HepG2 (cell line): ENCODE measurements around the gene AKAP14. TPM values are rescaled to one million over a fixed set of nuclear protein-coding genes. Genes with fewer than 3 reads are reported as not detected.

Experiments
- ATAC-seq: fragments of 200-7000 bp; cut with Tn5 transposase; 3 replicates; pipeline ENCODE4 v1.9.1; 2020; ENCODE audit warnings: mild to moderate bottlenecking, moderate library complexity
- BruUV-seq: library from RNA; stranded (reverse); fragments of 400-500 nt; replicated peaks from 2 replicates; lab custom pipeline; 2021; lab: Mats Ljungman, UMichigan
- CTCF ChIA-PET: fragments of 300-600 bp; formaldehyde crosslinking; extraction: SDS; loops from one replicate; lab custom pipeline; 2021; ENCODE audit warnings: low total read pairs, inconsistent platforms, low intra/inter-chr PET ratio; lab: Yijun Ruan, JAX
- POLR2A ChIA-PET: fragments of 350-600 bp; sonication (Branson Sonifier 250); formaldehyde crosslinking; loops from one replicate; lab custom pipeline; 2020; ENCODE audit warnings: antibody characterized with exemption, inconsistent platforms; lab: Yijun Ruan, JAX
- DNase-seq: peaks from one replicate; pipeline ENCODE4 v3.0.0-alpha.2; 2015; ENCODE audit warnings: low spot score
- FAIRE-seq: peaks from 3 replicates; lab custom pipeline; 2011; peaks lifted over from hg19 to GRCh38; lab: Jason Lieb, UNC
- H2AFZ ChIP-seq: one replicate; pipeline ENCODE4 v1.6.1; 2011; ENCODE audit warnings: low read length, inconsistent platforms
- H3K27ac ChIP-seq: fragments of 300-600 bp; 3 replicates; pipeline ENCODE4 v1.8.0; 2011; ENCODE audit warnings: mixed run types, mild to moderate bottlenecking, mixed read lengths, low read length, inconsistent platforms; ENCODE audit not compliant: insufficient read depth; ENCODE audit errors: extremely low read length
- H3K27me3 ChIP-seq, 2 experiments: fragments of 200-600 bp in 1 of 2; 2 replicates in 1 of 2; 3 replicates in 1 of 2; pipeline versions ENCODE4 v1.6.0 to v1.8.0; 2011; ENCODE audit warnings: low read length in 2 of 2, mild to moderate bottlenecking in 2 of 2, moderate library complexity in 2 of 2, inconsistent platforms in 1 of 2; ENCODE audit not compliant: insufficient read depth in 2 of 2, control insufficient read depth in 1 of 2
- H3K36me3 ChIP-seq, 2 experiments: fragments of 200-600 bp in 1 of 2; replicated peaks in 1 of 2; 2 replicates in 1 of 2; 3 replicates in 1 of 2; pipeline versions ENCODE4 v1.5.1 to v1.8.0; 2011; ENCODE audit warnings: low read length in 2 of 2, inconsistent platforms in 1 of 2; ENCODE audit not compliant: insufficient read depth in 2 of 2, control insufficient read depth in 1 of 2
- H3K4me1 ChIP-seq: 2 replicates; pipeline ENCODE4 v1.5.1; 2012; ENCODE audit warnings: low read length, inconsistent platforms; ENCODE audit not compliant: insufficient read depth
- H3K4me2 ChIP-seq: 2 replicates; pipeline ENCODE4 v1.6.0; 2011; ENCODE audit warnings: low read depth, low read length, inconsistent platforms
- H3K4me3 ChIP-seq, 3 experiments: fragments of 200-600 bp in 1 of 3; sonication (generic), shearing (Covaris generic) in 1 of 3; replicated peaks in 1 of 3; 2 replicates each; pipeline ENCODE4 v1.5.1; 2011 to 2016; ENCODE audit warnings: low read length in 3 of 3, inconsistent platforms in 2 of 3, low read depth in 2 of 3, mild to moderate bottlenecking in 2 of 3, control low read depth in 1 of 3, mixed read lengths in 1 of 3; ENCODE audit not compliant: insufficient read depth in 1 of 3
- H3K79me2 ChIP-seq: one replicate; pipeline ENCODE4 v1.6.1; 2011; ENCODE audit warnings: low read length, inconsistent platforms; ENCODE audit not compliant: insufficient read depth
- H3K9ac ChIP-seq: 2 replicates; pipeline ENCODE4 v1.6.0; 2011; ENCODE audit warnings: mild to moderate bottlenecking, low read depth, low read length, inconsistent platforms; ENCODE audit not compliant: insufficient read depth
- H3K9me3 ChIP-seq: 2 replicates; pipeline ENCODE4 v1.5.1; 2012; ENCODE audit warnings: mild to moderate bottlenecking, low read length
- H4K20me1 ChIP-seq: 2 replicates; pipeline ENCODE4 v1.6.0; 2011; ENCODE audit warnings: inconsistent platforms, mild to moderate bottlenecking, low read length, moderate library complexity; ENCODE audit not compliant: insufficient read depth
- CREB1 ChIP-seq, 2 experiments: fragments of 450-650 bp in 1 of 2; IDR thresholded peaks; 2 replicates each; pipeline ENCODE4 v1.6.1; 2016 to 2017; ENCODE audit warnings: control low read depth in 1 of 2, mild to moderate bottlenecking in 1 of 2, missing compliant biosample characterization in 1 of 2, missing genetic modification characterization in 1 of 2
- KMT2A ChIP-seq: sonication (generic); formaldehyde crosslinking; IDR thresholded peaks from 2 replicates; pipeline ENCODE4 v1.4.0; 2020; ENCODE audit warnings: missing genetic modification reagents
- NFYB ChIP-seq: sonication (generic); formaldehyde crosslinking; IDR thresholded peaks from 2 replicates; pipeline ENCODE4 v1.4.0; 2020; ENCODE audit warnings: missing genetic modification reagents
- PCBP2 ChIP-seq: fragments of 200-400 bp; formaldehyde crosslinking; optimal IDR thresholded peaks from 2 replicates; pipeline ENCODE3; 2018; ENCODE audit warnings: low read length, low read depth; ENCODE audit not compliant: poor library complexity, severe bottlenecking
- TBX2 ChIP-seq: sonication (generic); formaldehyde crosslinking; IDR thresholded peaks from 2 replicates; pipeline ENCODE4 v1.5.0; 2020; ENCODE audit warnings: missing genetic modification reagents, mild to moderate bottlenecking, borderline replicate concordance
- U2AF1 ChIP-seq: fragments of 200-400 bp; formaldehyde crosslinking; optimal IDR thresholded peaks from 2 replicates; pipeline ENCODE3; 2017; ENCODE audit warnings: mild to moderate bottlenecking, low read depth, low read length
- YEATS2 ChIP-seq: sonication (generic); formaldehyde crosslinking; IDR thresholded peaks from 2 replicates; pipeline ENCODE4 v1.4.0; 2020; ENCODE audit warnings: missing genetic modification reagents, borderline replicate concordance
- ZNF121 ChIP-seq: sonication (generic); formaldehyde crosslinking; IDR thresholded peaks from 2 replicates; pipeline ENCODE4 v1.5.0; 2020; ENCODE audit warnings: mild to moderate bottlenecking, missing genetic modification reagents
- ZNF143 ChIP-seq: sonication (generic); formaldehyde crosslinking; IDR thresholded peaks from 2 replicates; pipeline ENCODE4 v1.4.0; 2020; ENCODE audit warnings: missing genetic modification reagents
- ZNF225 ChIP-seq: sonication (generic); formaldehyde crosslinking; IDR thresholded peaks from 2 replicates; pipeline ENCODE4 v1.4.0; 2020; ENCODE audit warnings: mild to moderate bottlenecking, missing genetic modification reagents
- ZNF33B ChIP-seq: sonication (generic); formaldehyde crosslinking; IDR thresholded peaks from 2 replicates; pipeline ENCODE4 v1.5.1; 2020; ENCODE audit warnings: mild to moderate bottlenecking, missing genetic modification reagents
- ZNF788 ChIP-seq: sonication (generic); formaldehyde crosslinking; IDR thresholded peaks from 2 replicates; pipeline ENCODE4 v1.5.0; 2020; ENCODE audit warnings: mild to moderate bottlenecking, missing genetic modification reagents, borderline replicate concordance
- ZSCAN30 ChIP-seq: sonication (generic); formaldehyde crosslinking; IDR thresholded peaks from 2 replicates; pipeline ENCODE4 v1.5.0; 2020; ENCODE audit warnings: mild to moderate bottlenecking, missing genetic modification reagents
- WGBS: methylation state at CpG from one replicate; pipeline ENCODE4 v1.1.6; 2017; ENCODE audit warnings: low lambda C conversion rate; 5-methylcytosine and 5-hydroxymethylcytosine counted together
- in situ Hi-C: cut with HindIII; loops from 2 replicates; pipeline ENCODE4 v1.10.0; 2017; ENCODE audit warnings: low pct_unique_long_range_greater_than_20kb; ENCODE audit not compliant: extremely low pct_ligation_motif_present
- intact Hi-C: fragments of 100-400 bp; cut with micrococcal nuclease; formaldehyde crosslinking; loops from one replicate; pipeline ENCODE4 v1.10.0; 2022; ENCODE audit not compliant: unreplicated experiment
- polyA plus RNA-seq, 8 experiments: library from polyadenylated mRNA; depleted of rRNA in 3 of 8; stranded (reverse) in 7 of 8; unstranded in 1 of 8; fragments of >200 nt; fragmentation: Illumina TruSeq in 4 of 8; extraction: Trizol in 4 of 8; gene quantifications; 2 replicates each; pipeline versions ENCODE4 v1.2.1 to v1.2.3, GENCODE V29; 2011 to 2016; ENCODE audit warnings: low read depth in 4 of 8, missing spikeins in 1 of 8, mixed read lengths in 1 of 8; ENCODE audit not compliant: insufficient read depth in 1 of 8
- total RNA-seq, 5 experiments: library from RNA; depleted of rRNA; stranded (reverse); fragments of >200 nt; fragmentation: Illumina TruSeq; extraction: Trizol; gene quantifications; 2 replicates each; pipeline ENCODE4 v1.2.3, GENCODE V29; 2016; ENCODE audit warnings: low read depth in 1 of 5
- TF ChIP-seq, protein P1 (sequence below): sonication (generic); formaldehyde crosslinking; IDR thresholded peaks from 2 replicates; pipeline ENCODE4 v1.4.0; 2020; ENCODE audit warnings: missing genetic modification reagents, mild to moderate bottlenecking, borderline replicate concordance
- TF ChIP-seq, protein P2 (sequence below): sonication (generic); formaldehyde crosslinking; IDR thresholded peaks from 2 replicates; pipeline ENCODE4 v1.5.0; 2020; ENCODE audit warnings: mild to moderate bottlenecking, missing genetic modification reagents

The AKAP14 gene
- total and polyA plus RNA-seq, 2 of the 13 experiments (the other 11 are each of a cell fraction or from before 2014, with no cell fraction given): 0.20 to 1.7 TPM

DNA sequence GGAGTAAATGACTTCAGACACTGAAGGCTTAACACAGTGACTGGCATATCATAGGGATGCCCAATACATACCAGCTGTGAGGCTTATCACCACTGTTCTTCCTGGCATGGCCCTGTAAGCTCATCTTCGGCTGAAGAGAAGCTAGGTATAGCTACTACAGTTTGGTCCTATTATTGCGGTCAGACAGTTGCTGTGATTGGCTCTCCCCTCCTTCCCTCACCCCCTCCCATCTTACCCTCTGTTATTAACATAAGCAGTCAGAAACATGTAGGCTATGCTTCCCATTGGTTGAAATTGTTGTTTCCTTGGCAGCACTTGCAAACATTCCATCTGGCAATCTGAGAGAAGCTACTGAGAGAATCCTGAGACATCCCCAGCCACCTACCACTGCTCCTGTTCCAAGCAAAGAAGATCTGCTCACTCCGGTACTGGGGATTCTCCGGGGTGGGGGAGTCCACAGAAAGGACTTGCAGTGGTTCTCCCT is at the start of gene AKAP14 (continued):
- TF ChIP-seq, protein P1, sequence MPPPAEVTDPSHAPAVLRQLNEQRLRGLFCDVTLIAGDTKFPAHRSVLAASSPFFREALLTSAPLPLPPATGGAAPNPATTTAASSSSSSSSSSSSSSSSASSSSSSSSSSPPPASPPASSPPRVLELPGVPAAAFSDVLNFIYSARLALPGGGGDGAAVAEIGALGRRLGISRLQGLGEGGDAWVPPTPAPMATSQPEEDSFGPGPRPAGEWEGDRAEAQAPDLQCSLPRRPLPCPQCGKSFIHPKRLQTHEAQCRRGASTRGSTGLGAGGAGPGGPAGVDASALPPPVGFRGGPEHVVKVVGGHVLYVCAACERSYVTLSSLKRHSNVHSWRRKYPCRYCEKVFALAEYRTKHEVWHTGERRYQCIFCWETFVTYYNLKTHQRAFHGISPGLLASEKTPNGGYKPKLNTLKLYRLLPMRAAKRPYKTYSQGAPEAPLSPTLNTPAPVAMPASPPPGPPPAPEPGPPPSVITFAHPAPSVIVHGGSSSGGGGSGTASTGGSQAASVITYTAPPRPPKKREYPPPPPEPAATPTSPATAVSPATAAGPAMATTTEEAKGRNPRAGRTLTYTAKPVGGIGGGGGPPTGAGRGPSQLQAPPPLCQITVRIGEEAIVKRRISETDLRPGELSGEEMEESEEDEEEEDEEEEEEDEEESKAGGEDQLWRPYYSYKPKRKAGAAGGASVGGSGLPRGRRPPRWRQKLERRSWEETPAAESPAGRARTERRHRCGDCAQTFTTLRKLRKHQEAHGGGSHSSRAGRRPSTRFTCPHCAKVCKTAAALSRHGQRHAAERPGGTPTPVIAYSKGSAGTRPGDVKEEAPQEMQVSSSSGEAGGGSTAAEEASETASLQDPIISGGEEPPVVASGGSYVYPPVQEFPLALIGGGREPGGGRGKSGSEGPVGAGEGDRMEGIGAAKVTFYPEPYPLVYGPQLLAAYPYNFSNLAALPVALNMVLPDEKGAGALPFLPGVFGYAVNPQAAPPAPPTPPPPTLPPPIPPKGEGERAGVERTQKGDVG: no peak
- TF ChIP-seq ZNF121 (CRISPR knock-in tag) (no peak), ZNF225 (no peak)

- DNase-seq (peak; percentile 97), FAIRE-seq (peak; percentile 74), ATAC-seq (peak; percentile 96)
- intact Hi-C loops: loop anchor here (1.0 to 2.0 kb wide), 2 partner anchors 18 to 91 kb away; partner anchors contain the start of genes NDUFA1, NKAP and RNF113A
- no peaks in the 10 kb centered on the region for H3K27me3 ChIP-seq
- 0 out of 2 replicates have a peak, but pooled peaks cover 27% of the 10 kb centered on the region for H3K4me1 ChIP-seq
- H2AFZ ChIP-seq: peak within 1 kb of the TSS; percentile 42
- H3K27ac ChIP-seq: peak within 1 kb of the TSS; percentile 89
- H3K9ac ChIP-seq: peak within 1 kb of the TSS; percentile 86
- WGBS: 1% methylated on average over 16 of the region's 54 CpGs
- ChIA-PET CTCF (no interaction called here), POLR2A (interaction anchor here (0.6 to 3.2 kb wide), 15 partner anchors 9 to 709 kb away, joined by 3 to 78 read pairs (median 3); partner anchors contain the start of genes NDUFA1, RNF113A, RPL39 and SEPTIN6)
- no TSS peak for BruUV-seq
- in situ Hi-C loops: no loop called here
- H4K20me1 ChIP-seq: no peaks in the 10 kb centered on the region
- no peaks in the 10 kb centered on the region; a peak in 2 of 5 replicates for H3K36me3 ChIP-seq
- peak within 1 kb of the TSS; percentile 69 for H3K4me2 ChIP-seq
- no peaks in the 10 kb centered on the region for H3K9me3 ChIP-seq
- H3K79me2 ChIP-seq: peaks cover 14% of the 10 kb centered on the region
- H3K4me3 ChIP-seq: peak within 1 kb of the TSS; percentile 63 to 83 (median 80)
- peak; percentile 89 for TF ChIP-seq ZNF143 (CRISPR knock-in tag)
- TF ChIP-seq U2AF1: no peak
- peak; percentile 79 for TF ChIP-seq NFYB
- peak; percentile 68; the same call in 1 of the 2 replicates for TF ChIP-seq KMT2A (CRISPR knock-in tag)
- TF ChIP-seq, protein P2, sequence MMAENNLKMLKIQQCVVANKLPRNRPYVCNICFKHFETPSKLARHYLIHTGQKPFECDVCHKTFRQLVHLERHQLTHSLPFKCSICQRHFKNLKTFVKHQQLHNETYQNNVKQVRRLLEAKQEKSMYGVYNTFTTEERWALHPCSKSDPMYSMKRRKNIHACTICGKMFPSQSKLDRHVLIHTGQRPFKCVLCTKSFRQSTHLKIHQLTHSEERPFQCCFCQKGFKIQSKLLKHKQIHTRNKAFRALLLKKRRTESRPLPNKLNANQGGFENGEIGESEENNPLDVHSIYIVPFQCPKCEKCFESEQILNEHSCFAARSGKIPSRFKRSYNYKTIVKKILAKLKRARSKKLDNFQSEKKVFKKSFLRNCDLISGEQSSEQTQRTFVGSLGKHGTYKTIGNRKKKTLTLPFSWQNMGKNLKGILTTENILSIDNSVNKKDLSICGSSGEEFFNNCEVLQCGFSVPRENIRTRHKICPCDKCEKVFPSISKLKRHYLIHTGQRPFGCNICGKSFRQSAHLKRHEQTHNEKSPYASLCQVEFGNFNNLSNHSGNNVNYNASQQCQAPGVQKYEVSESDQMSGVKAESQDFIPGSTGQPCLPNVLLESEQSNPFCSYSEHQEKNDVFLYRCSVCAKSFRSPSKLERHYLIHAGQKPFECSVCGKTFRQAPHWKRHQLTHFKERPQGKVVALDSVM (CRISPR knock-in tag): peak; percentile 1; the same call in 1 of the 2 replicates
- peak; percentile 63 for TF ChIP-seq YEATS2 (CRISPR knock-in tag)
- TF ChIP-seq ZNF33B: no peak
- peak; percentile 77 for TF ChIP-seq CREB1 (IDR thresholded peaks at IDR 0.05)
- peak; percentile 90 for TF ChIP-seq CREB1 (CRISPR knock-in tag; IDR thresholded peaks at IDR 0.05)
- TF ChIP-seq TBX2 (CRISPR knock-in tag): peak; percentile 91
- no peak for TF ChIP-seq ZSCAN30 (CRISPR knock-in tag)
- peak; percentile 39; the same call in 1 of the 2 replicates for TF ChIP-seq ZNF788 (CRISPR knock-in tag)
- no peak for TF ChIP-seq PCBP2
Observed at GRCh38 chrX:119852382-119853353, 43.0 kb upstream of the AKAP14 start, which contains the start of gene UPF3B. Gene UPF3B (minus strand): TSS chrX:119852963. CDS start chrX:119852928, 35 bp downstream.
